ENCODE results near the gene DENND1A.

Gene DENND1A

DNA sequence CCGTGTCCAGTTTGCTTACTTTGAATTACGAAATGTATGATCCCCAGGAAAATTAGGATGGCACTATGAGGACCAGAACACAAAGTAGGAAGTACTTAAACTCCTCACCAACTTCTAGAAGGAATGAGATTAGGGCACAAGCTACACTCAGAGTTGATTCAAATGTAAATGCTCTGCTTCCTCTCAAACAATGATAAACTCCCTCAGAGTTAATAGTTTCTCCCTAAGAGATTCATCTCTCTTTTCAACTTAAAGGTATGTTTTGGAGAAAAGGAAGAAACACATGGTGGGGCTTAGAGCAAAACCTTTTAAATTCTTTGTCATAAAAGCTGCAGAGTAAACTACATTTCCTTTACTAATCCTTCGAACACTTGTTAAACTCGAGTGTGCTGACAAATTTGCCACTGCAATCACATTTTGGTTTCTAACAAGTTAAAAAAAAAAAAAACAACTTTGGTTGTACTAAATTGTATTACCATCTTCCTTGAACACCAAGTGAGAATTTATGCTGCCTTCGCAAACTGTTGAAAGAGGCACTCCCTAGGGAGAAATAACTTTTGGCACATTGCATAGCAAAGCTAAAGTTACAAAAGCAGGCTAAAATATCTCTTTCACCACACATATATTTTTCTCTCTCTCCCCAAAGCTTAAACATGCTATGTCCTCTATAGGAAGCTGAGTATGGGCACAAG is 66.6 kb downstream of the DENND1A start:
- no peak for DNase-seq (ENCODE audit: low spot score)

DNA sequence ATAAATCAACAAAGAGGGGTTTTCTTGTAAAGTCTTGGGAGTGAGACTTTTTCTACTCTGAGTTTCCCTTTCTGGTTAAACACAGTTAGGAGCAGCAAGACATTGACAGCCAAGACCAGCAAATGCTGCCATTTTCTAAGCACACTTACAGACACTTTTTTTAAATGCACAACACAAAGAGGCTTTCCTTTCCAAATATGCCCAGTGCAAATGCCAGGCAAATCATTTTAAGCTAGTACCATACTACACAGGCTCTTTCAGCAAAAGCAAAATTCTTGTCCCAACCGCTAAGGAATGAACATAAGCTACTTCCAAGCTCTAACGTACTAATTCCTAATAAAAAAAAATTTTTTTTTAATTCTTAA is 68.2 kb downstream of the DENND1A start:
- DNase-seq (ENCODE audit: low spot score) = no peak

- no peak for DNase-seq (ENCODE audit: low spot score)
Observed at GRCh38 chr9:123861086-123861755, 68.7 kb downstream of the DENND1A start.

DNA sequence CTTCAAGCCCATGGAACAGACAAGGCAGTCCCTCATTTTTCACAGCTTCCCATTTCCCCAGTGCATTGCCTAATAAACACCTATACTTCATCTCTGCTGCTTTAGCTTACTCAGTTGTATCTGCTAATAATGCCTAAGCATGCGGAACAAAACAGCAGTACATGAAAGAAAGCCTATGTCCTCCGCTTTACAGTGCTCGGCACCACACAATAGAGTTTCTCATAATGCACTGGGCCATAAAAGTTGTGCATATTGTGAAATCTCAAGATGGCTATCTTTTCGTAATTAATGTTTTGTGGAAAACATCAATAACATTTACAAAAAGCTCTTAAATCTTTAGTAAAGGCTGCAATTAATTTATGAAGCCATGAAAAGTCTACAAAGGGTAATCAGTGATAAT is 69.3 kb downstream of the DENND1A start:
- DNase-seq (ENCODE audit: low spot score) = no peak

DNA sequence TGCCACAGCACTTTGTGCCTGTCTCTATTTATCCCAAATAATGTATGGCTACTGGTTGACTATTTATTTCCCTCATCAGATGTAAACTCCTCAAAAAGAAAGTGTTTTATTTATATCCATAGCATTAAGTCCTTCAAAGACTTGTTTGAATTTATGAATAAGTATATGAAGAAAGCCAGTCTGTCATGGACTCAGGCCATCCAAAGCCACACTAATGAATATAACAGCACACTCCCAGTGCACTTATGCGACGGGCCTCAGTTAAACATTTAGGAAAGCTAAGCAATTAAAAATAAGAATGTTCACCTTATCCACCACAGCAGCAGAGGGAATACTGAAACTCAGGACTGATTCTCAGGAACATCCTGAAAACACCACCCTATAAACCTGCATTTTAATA is 77.5 kb downstream of the DENND1A start:
- no peak for DNase-seq (ENCODE audit: low spot score)

DNA sequence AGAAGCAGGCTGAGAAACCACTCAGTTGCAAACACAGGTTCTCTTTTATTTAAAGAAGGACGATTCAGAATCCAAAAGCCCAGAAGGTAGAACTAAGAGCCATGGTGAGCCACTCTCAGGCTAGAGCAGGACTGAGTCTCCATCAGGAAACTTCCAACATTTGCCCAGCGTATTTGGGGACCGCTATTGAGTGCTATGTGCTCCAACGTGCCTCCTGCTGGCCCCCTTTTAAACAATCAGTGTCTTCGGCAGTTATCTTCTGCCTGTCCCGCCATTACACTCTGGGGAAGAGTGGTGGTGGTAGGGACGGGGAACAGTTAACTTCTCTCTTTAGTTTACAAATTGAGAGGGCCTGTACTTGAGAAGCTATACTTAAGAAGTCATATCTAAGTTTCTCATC is 78.1 kb downstream of the DENND1A start:
- DNase-seq (ENCODE audit: low spot score) = no peak

GRCh38 chr9:123848447-123849085 is 81.4 kb downstream of the DENND1A start:
- no peak for DNase-seq (ENCODE audit: low spot score)

DNA sequence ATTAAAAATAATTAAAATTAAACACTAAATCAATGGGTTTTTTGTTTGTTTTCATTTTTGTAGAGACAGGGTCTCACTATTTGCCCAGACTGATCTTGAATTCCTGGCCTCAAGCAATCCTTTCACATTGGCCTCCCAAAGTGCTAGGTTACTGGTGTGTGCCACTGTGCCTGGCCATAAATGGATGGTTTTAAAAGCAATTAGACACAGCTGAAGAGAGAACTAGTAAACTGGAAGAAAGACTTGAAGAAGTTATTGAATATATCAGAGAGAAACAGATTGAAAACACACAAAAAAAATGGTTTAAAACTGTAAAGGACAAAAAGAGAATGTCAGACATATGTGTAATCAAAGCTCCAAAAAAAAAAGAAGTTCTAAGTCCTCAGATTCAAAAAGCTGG is 83.0 kb downstream of the DENND1A start:
- no peak for DNase-seq (ENCODE audit: low spot score)

DNA sequence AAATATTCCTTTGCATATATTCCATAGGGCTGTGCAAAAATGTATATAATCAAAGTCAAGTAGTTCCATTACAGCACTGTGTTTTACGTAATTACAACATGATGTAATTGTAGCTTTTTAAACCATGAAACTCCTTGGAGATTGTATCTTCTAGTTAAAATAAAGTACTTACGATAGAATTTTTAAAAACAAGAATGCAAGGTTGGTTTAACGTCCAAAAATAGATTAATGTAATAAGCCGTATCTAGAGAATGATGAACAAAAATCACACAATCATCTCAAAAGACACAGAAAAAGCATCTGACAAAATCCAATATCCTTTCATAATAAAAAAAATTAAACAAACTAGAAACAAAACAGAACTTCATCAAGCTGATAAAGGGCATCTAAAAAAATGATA is 86.2 kb downstream of the DENND1A start:
- DNase-seq (ENCODE audit: low spot score) = no peak

GRCh38 chr9:123835821-123836220 is 94.1 kb downstream of the DENND1A start:
- no peak for DNase-seq (ENCODE audit: low spot score)

- no peak for DNase-seq (ENCODE audit: low spot score)
Observed at GRCh38 chr9:123834889-123835562, 94.9 kb downstream of the DENND1A start.

GRCh38 chr9:123834218-123834888 is 95.6 kb downstream of the DENND1A start:
- DNase-seq (ENCODE audit: low spot score) = no peak

GRCh38 chr9:123832858-123833650 is 96.9 kb downstream of the DENND1A start:
- DNase-seq (ENCODE audit: low spot score) = no peak

DNA sequence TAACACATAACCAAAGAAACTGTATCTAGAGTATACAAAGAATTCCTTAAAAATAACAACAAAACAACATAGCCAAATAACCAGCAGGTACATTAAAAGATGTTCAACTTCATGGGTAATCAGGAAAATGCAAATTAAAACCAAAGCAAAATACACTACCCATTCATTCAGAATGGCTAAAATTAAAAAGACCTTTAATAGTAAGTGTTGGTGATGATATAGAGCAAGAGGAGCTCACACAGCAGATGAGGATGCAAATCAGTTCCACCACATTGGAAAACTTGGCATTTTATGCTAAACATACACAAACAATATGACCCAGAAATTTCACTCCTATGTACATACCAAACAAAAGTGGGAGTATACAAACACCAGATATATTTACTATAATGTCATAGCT is 97.8 kb downstream of the DENND1A start:
- no peak for DNase-seq (ENCODE audit: low spot score)

- peak; percentile 23 for DNase-seq (ENCODE audit: low spot score)
Observed at GRCh38 chr9:123828449-123828848, 101.5 kb downstream of the DENND1A start.

DNA sequence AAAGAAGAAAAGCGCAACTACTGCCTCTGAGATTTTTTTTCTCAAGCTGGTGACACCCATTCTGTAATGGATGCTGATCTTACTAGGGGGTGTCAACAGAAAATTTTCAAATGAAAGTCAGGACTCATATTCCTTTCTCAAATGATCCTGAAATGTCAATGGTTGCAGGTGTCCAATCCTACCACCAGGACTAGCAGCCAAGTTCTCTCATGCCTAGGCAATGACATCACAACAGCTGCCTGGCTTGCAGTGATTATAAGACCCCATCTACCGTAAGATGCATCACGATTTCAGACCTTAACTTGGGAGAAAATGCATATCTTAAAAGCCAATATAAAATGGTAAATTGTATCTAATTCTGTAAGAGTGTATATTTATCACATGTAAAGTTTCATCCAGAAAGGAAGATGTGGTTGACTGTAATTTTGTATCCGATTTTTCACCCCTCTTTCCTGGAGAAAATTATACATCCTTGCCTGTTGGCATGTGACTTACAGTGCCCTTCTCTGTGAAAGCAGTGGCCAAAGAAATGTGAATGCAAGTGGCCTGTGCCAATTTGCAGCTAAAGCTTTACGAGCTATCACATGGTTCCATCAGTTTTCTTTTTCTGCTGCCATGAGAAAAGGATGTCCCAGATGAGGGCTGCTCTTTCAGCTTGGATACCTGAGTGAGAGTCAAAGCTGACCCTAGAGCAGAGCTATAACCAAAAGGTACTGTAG is 104.4 kb downstream of the DENND1A start:
- peak; percentile 49 for DNase-seq (ENCODE audit: low spot score)

GRCh38 chr9:123823194-123823947 is 106.6 kb downstream of the DENND1A start:
- DNase-seq (ENCODE audit: low spot score) = no peak

GRCh38 chr9:123821619-123822018 is 108.3 kb downstream of the DENND1A start:
- no peak for DNase-seq (ENCODE audit: low spot score)

DNA sequence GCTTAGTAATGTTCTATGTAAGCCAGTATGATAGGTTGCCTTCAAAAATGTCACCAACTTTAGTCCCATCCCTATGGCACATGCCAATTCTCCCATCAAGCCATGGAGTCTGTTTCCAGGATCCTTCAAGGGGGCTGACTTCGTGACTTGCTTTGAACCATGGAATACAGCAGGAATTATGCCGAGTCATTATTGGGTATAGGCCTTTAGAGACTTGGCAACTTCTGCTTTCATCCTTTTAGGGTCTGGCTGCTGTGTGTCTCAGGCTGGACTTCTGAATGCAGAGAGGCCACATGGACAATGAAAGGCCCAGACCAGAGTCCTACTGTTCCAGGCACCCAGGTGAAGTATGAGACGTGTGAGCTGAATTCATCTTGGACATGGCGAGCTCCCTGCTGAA is 109.8 kb downstream of the DENND1A start:
- no peak for DNase-seq (ENCODE audit: low spot score)

- DNase-seq (ENCODE audit: low spot score) = no peak
Observed at GRCh38 chr9:123816817-123817472, 113.0 kb downstream of the DENND1A start.
